ENCODE results near the gene SBF2.

The SBF2 gene

GRCh38 chr11:10320736-10321465, 26.9 kb upstream of the SBF2 start:
- ChIA-PET CTCF (interaction anchor here (0.5 to 0.7 kb wide), 2 partner anchors 16 to 23 kb away, joined by 3 to 4 read pairs; partner anchors contain the start of gene ADM), POLR2A (no interaction called here)
- DNase-seq (ENCODE audit: extremely low spot score): no peak
- TF ChIP-seq ELF4 (IDR thresholded peaks at IDR 0.05): no peak
- TF ChIP-seq CTBP1 (IDR thresholded peaks at IDR 0.05; ENCODE audit: borderline replicate concordance): no peak
- no peak for TF ChIP-seq ARNT (IDR thresholded peaks at IDR 0.05)
- TF ChIP-seq LEF1 (IDR thresholded peaks at IDR 0.05; ENCODE audit: borderline replicate concordance): no peak
- no peak for TF ChIP-seq FOXM1 (IDR thresholded peaks at IDR 0.05; ENCODE audit: borderline replicate concordance)
- no peak for TF ChIP-seq ZNF384 (IDR thresholded peaks at IDR 0.05)
- no peak for TF ChIP-seq SUZ12 (IDR thresholded peaks at IDR 0.05)
- no peak for TF ChIP-seq L3MBTL2 (conservative IDR thresholded peaks at IDR 0.05)
- TF ChIP-seq SP1 (IDR thresholded peaks at IDR 0.05): no peak
- no peak for TF ChIP-seq TARDBP (IDR thresholded peaks at IDR 0.05)
- TF ChIP-seq PKNOX1 (IDR thresholded peaks at IDR 0.05): no peak
- TF ChIP-seq BHLHE40 (IDR thresholded peaks at IDR 0.05; ENCODE audit: borderline replicate concordance): no peak
- TF ChIP-seq HDGF (IDR thresholded peaks at IDR 0.05; ENCODE audit: borderline replicate concordance): no peak
- no peak for TF ChIP-seq FOXA1 (IDR thresholded peaks at IDR 0.05)
- no peak for TF ChIP-seq FOXK2 (IDR thresholded peaks at IDR 0.05)
- TF ChIP-seq NFRKB (IDR thresholded peaks at IDR 0.05): no peak

GRCh38 chr11:10319702-10320558, 25.9 kb upstream of the SBF2 start:
- no peak for DNase-seq (ENCODE audit: extremely low spot score)
- TF ChIP-seq HDGF (IDR thresholded peaks at IDR 0.05; ENCODE audit: borderline replicate concordance): no peak
- no peak for TF ChIP-seq BHLHE40 (IDR thresholded peaks at IDR 0.05; ENCODE audit: borderline replicate concordance)
- no peak for TF ChIP-seq NFRKB (IDR thresholded peaks at IDR 0.05)
- TF ChIP-seq PKNOX1 (IDR thresholded peaks at IDR 0.05): no peak
- no peak for TF ChIP-seq SUZ12 (IDR thresholded peaks at IDR 0.05)
- no peak for TF ChIP-seq L3MBTL2 (conservative IDR thresholded peaks at IDR 0.05)
- no peak for TF ChIP-seq ZNF384 (IDR thresholded peaks at IDR 0.05)
- TF ChIP-seq FOXM1 (IDR thresholded peaks at IDR 0.05; ENCODE audit: borderline replicate concordance): no peak
- TF ChIP-seq SP1 (IDR thresholded peaks at IDR 0.05): no peak
- no peak for TF ChIP-seq ELF4 (IDR thresholded peaks at IDR 0.05)
- TF ChIP-seq TARDBP (IDR thresholded peaks at IDR 0.05): no peak
- no peak for TF ChIP-seq FOXK2 (IDR thresholded peaks at IDR 0.05)
- no peak for TF ChIP-seq CTBP1 (IDR thresholded peaks at IDR 0.05; ENCODE audit: borderline replicate concordance)
- no peak for TF ChIP-seq LEF1 (IDR thresholded peaks at IDR 0.05; ENCODE audit: borderline replicate concordance)
- POLR2A ChIA-PET: no interaction called here
- CTCF ChIA-PET: interaction anchor here (0.7 kb wide), 1 partner anchor 15 kb away, joined by 3 read pairs; the partner anchor contains the start of gene ADM

- no peak for DNase-seq (ENCODE audit: extremely low spot score)
Observed at GRCh38 chr11:10318527-10318802, 24.4 kb upstream of the SBF2 start.

GRCh38 chr11:10317776-10318526, 23.9 kb upstream of the SBF2 start:
- ChIA-PET POLR2A (interaction anchor here (0.6 to 2.0 kb wide), 2 partner anchors 13 to 34 kb away, joined by 3 to 5 read pairs; partner anchors contain the start of gene ADM), CTCF (interaction anchor here (1.1 to 1.4 kb wide), 3 partner anchors 10 to 559 kb away, joined by 3 to 4 read pairs (median 4); no protein-coding TSS in a partner anchor)
- no peak for DNase-seq (ENCODE audit: extremely low spot score)
- TF ChIP-seq FOXM1 (IDR thresholded peaks at IDR 0.05; ENCODE audit: borderline replicate concordance) (no peak), FOXK2 (IDR thresholded peaks at IDR 0.05) (no peak), HDGF (IDR thresholded peaks at IDR 0.05; ENCODE audit: borderline replicate concordance) (no peak), SUZ12 (IDR thresholded peaks at IDR 0.05) (no peak), LEF1 (IDR thresholded peaks at IDR 0.05; ENCODE audit: borderline replicate concordance) (no peak), CTBP1 (IDR thresholded peaks at IDR 0.05; ENCODE audit: borderline replicate concordance) (no peak), NFRKB (IDR thresholded peaks at IDR 0.05) (no peak), ZNF384 (IDR thresholded peaks at IDR 0.05) (no peak)

More at GRCh38 chr11:10318527-10318802, 24.4 kb upstream of the SBF2 start:
- CTCF ChIA-PET: interaction anchor here (1.1 kb wide), 2 partner anchors 10 to 559 kb away, joined by 3 to 4 read pairs; no protein-coding TSS in a partner anchor
- TF ChIP-seq FOXK2 (IDR thresholded peaks at IDR 0.05) (no peak), CTBP1 (IDR thresholded peaks at IDR 0.05; ENCODE audit: borderline replicate concordance) (no peak), TARDBP (IDR thresholded peaks at IDR 0.05) (no peak), PKNOX1 (IDR thresholded peaks at IDR 0.05) (no peak)
- POLR2A ChIA-PET: interaction anchor here (0.6 to 2.0 kb wide), 2 partner anchors 13 to 33 kb away, joined by 3 to 5 read pairs; partner anchors contain the start of gene ADM

GRCh38 chr11:10317151-10317755, 23.2 kb upstream of the SBF2 start:
- TF ChIP-seq TARDBP (IDR thresholded peaks at IDR 0.05) (no peak), NFRKB (IDR thresholded peaks at IDR 0.05) (no peak), PKNOX1 (IDR thresholded peaks at IDR 0.05) (no peak), ARNT (IDR thresholded peaks at IDR 0.05) (no peak), ELF4 (IDR thresholded peaks at IDR 0.05) (no peak), FOXM1 (IDR thresholded peaks at IDR 0.05; ENCODE audit: borderline replicate concordance) (no peak), SUZ12 (IDR thresholded peaks at IDR 0.05) (no peak)
- POLR2A ChIA-PET: interaction anchor here (2.0 kb wide), 1 partner anchor 12 kb away, joined by 5 read pairs; the partner anchor contains the start of gene ADM
- no peak for DNase-seq (ENCODE audit: extremely low spot score)
- CTCF ChIA-PET: interaction anchor here (1.4 kb wide), 1 partner anchor 49 kb away, joined by 4 read pairs; no protein-coding TSS in a partner anchor

All from HEK293T (cell line).